GM19397 (cell line): ENCODE data around the gene LRP1B.
"Not testable (repeated sequence)": the region's sequence is repeated elsewhere in the genome, so short reads cannot be mapped to it uniquely, and the experiment has no call there.

ENCODE experiments used
- ATAC-seq: cut with Tn5 transposase; IDR thresholded peaks from one replicate; pipeline ENCODE4 v1.9.1; 2021; ENCODE audit warnings: mild to moderate bottlenecking, moderate library complexity; ENCODE audit not compliant: unreplicated experiment

Gene LRP1B

GRCh38 chr2:140597836-140598235, 1533.0 kb downstream of the LRP1B start:
- no peak for ATAC-seq

DNA sequence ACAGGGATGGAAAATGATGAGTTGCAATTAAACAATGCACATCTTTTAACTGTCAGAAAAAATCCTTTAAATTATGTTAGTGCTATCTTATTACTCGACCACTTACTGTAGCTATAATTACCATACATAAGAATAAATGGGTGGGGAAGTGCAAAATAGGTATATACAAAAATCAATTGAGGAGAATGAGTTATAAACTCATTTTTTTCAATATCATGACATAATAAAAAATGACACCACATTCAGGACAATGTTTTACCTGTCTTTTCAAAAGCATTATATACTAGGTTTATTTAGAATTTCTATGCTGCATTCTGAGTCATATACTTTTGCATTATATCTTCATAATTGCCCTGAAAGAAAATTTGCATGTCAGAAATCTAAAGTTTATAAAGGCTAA, 1533.6 kb downstream of the LRP1B start:
- no peak for ATAC-seq

DNA sequence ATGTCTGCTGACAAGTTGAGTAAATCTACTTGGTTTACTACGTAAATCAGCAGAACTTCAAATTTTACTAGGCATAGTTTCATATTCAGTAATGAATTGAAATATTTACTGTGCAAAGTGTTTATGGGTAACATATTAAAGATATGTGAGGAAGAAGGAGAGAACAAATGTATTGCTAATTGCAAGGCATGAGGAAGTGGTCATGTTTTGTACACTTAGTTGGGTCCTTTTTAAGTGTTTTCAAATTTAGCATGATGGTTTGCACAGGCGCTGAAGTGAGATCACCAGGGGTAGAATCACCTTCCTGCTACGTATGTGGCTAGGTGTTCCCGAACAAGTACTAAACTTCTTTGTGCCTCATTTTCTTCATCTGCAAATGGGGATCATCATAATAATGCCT, 1534.4 kb downstream of the LRP1B start:
- ATAC-seq, result no peak

GRCh38 chr2:140595107-140595506, 1535.7 kb downstream of the LRP1B start:
- no peak for ATAC-seq

DNA sequence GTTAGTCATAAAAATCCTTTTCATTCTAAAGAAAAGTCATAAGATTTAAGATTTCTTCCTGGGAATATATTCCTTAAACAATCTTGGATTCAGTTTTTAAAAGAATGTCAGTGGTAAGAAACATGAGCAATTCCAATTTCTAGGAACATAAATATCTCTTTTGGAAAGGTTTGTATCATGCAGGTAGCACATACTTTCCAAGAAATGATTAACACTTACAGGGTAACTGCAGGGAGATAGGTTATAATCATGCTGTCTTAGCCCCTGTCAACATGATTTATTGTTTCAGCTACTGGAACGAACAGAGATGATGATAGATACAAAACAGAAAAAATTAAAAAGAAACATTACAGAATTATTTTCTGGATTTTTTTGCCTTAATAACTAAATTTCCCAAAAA, 1537.7 kb downstream of the LRP1B start:
- ATAC-seq, result no peak

DNA sequence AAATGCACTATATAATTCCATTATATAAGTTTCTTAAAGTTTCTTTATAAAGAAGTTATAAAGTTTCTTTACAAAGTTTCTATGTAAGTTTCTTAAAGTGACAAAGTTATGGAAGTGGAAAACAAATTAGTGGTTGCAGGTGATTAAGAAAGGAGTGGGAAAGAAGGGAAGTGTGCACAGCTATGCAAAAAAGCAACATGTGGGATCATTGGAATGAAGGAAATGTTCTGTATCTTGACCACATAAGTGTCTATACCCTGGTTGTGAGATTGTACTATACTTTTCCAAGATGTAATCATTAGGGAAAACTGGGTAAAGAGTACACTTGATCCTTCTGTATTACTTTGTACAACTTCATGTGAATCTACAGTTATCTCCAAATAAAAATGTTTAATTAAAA, 1541.1 kb downstream of the LRP1B start:
- no peak for ATAC-seq

DNA sequence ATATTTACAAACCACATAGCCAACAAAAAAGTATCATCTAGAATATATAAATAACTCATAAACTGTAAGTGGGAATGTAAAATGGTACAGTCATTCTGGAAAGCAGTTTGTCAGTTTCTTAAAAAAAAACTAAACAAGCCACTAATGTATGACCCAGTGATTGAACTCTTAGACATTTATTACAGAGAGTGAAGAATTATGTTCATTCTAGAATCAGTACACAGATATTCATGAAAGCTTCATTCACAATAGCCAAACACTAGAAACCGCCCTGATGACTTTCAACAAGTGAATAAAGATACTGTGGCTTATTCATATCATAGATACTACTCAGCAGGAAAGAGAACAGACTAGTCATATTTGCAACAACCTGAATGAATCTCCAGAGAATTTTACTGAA, 1541.5 kb downstream of the LRP1B start:
- ATAC-seq, result no peak

DNA sequence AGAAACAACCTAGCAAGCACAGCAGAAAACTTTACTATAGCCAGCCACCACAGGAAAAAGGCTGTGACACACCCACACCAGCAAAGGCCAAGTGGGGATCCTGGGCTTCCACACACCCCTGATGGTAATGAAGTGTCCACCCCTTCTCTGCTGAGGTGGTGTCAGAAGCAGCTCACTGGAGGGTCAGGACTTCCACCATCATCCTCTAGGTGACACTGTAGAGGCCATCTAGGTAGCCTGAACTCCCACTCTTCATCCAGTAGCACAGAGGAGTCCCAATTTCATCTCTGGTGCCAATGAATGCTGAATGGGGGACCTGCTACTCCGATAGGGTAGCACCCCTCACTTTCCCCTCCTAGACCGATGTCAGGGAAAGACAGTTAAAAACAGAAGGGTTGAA, 1544.4 kb downstream of the LRP1B start:
- peak; percentile 91 for ATAC-seq

DNA sequence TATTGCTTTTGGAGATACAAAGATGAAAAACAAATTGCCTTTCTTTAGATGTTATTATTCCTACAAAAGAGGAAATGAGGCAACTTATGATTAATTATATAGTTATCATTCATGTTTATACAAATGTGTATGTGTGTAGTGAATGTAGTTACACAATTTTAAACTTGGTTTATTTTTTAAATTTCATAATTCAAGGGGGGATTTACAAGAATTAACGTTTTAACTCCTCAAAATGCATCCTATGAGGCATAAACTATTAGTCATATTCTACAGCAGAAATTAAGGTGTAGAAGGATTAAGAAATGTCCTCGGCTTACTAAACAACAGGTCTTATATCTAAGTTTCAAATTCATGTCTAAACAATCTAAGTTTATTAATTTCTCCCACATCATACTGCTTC, 1545.8 kb downstream of the LRP1B start:
- no peak for ATAC-seq

GRCh38 chr2:140584471-140584870, 1546.3 kb downstream of the LRP1B start:
- no peak for ATAC-seq

DNA sequence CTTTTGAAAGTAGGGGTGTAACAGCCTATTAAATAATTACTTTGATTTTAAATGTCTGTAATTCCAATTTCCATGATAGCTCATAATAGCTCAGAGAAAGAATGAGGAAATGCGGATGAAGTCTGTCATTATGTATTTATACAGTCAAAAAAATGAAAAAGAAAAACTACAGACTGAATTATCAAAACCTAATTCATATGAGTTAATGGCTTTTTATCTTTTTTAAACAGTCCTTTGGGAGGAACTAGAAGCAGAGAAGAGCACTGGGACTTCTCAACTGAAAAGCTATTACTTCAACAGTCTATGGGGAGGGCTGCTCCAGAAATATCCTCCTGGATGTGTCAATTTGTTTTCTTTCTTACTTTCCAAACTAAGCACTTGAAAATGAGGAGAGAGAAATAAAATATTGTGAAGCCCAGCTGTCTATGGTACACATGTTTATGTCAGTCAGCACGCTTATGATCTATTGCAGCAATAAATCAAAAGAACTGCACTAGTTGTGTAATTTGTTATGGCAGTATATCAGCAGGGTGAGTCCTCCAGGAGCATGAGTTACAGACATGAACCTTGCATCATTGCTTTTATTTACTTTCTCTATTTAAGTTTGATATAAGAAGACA, 1550.2 kb downstream of the LRP1B start:
- no peak for ATAC-seq

DNA sequence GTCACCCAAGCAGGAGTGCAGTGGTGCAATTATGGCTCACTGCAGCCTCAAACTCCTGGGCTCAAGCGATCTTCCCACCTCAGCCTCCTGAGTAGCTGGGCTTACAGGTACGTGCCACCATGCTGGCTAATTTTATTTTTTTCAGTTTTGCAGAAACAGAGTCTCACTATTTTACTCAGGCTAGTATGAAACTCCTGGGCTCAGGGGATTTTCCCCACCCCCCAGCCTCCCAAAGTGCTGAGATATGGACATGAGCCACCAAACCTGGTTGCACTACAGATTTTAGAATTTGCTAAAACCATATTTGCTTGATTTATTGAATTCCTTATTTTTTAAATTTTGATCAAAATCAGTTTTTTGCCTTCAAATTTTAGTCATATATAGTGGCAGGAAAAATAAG, 1553.4 kb downstream of the LRP1B start:
- no peak for ATAC-seq

- no peak for ATAC-seq
These were observed 1563.1 kb downstream of the LRP1B start for GRCh38 chr2:140567734-140568133.

DNA sequence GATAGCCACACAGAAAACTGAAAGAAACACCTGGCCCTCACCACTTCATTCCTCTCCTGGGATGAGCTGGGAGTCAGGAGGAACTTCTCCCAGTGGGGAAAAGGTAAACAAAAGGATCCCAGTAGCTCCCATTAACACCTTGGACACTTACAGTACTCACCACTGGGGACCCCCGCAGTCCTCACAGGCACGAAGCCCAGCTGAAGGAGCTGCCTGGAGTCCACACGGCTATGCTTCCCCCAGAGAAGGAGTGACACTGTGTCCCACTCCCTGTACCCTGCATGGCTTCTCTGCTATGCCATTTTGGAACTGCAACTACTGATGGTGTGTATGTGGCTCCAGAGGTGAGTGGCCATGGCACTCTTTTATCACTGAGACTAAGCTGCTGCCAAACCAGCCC, 1565.1 kb downstream of the LRP1B start:
- ATAC-seq, result no peak

GRCh38 chr2:140555701-140556100, 1575.1 kb downstream of the LRP1B start:
- ATAC-seq, result no peak

DNA sequence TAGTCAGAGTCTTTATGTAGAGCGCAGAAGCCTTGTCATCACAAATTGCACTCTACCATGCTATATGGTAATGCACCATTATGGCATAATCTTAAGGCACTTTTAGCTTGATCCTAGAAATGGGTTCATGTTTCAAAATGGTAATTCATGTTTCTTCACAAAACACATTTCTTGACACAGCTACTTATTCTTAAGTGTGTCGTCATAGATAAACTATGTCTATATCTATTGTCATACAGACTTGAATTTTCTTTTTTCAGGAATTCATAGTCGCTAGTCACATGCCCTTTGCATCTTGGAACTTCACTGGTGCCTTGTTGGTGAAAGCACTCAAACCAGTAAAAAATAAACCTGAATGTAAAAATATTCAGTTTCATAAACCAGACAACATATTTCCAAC, 1578.2 kb downstream of the LRP1B start:
- no peak for ATAC-seq

DNA sequence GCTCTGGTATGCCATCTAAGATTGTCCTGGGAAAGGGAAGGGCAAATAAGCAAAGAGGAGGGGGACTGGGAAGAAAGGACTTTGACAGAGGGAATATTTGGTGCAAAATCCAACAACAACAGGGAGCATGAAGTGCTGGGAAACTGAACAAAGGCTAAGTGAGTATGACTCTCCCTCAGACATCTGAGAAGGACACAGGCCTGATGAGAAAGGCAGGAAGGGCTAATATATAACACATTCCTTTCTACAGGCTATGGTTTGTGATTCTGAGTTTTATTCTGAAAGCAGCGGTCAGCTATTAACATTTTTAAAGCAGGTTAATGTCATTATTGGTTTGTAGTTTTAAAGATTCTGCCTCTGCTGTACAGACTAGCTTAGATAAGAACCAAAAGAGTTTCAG, 1579.5 kb downstream of the LRP1B start:
- no peak for ATAC-seq

DNA sequence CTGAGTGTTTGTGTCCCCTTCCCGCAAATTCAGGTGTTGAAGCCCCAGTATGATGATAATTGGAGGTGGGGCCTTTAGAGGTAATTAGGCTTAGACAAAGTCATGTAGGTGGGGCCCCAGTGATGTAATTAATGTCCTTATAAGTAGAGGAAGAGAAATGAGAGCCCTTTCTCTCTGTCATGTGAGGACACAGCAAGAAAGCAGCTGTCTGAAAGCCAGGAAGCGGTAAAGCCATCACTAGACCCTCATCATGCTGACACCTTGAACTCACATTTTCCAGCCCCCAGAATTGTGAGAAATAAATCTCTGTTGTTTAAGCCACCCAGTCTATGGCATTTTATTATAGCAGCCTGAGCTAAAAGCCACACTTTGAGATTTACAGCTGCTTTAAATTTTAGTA, 1580.0 kb downstream of the LRP1B start:
- ATAC-seq, result no peak

DNA sequence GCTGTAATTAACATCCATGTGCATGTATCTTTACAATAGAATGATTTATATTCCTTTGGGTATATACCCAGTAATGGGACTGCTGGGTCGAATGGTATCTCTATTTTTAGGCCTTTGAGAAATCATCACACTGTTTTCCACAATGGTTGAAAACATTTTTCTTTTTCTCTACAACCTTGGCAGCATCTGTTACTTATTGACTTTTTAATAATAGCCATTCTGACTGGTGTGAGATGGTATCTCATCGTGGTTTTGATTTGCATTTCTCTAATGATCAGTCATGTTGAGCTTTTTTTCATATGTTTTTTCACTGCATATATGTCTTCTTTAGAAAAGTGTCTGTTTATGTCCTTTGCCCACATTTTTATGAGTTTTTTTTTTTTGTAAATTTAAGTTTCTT, 1586.0 kb downstream of the LRP1B start:
- not testable (repeated sequence) for ATAC-seq

DNA sequence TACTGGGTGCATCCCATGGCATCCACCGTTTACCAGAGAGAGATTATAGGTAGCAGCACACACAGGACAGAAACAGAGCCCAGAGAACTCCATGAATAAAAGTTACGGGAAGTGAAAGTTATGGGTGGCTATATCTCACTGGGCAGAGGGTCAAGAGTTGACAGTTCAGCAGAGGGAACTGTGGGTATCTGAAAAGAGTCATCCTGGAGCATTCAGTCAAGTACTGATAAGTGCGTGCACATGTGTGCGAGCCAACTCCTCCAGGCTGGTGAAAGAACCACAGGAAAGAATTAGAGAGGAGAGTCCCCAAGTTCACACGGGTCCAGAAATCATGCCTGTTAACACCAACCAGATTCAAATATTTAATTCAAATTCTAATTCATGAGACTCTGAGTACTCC, 1588.2 kb downstream of the LRP1B start:
- ATAC-seq, result no peak

- ATAC-seq, result no peak
These were observed 1591.5 kb downstream of the LRP1B start for GRCh38 chr2:140539242-140539875.

DNA sequence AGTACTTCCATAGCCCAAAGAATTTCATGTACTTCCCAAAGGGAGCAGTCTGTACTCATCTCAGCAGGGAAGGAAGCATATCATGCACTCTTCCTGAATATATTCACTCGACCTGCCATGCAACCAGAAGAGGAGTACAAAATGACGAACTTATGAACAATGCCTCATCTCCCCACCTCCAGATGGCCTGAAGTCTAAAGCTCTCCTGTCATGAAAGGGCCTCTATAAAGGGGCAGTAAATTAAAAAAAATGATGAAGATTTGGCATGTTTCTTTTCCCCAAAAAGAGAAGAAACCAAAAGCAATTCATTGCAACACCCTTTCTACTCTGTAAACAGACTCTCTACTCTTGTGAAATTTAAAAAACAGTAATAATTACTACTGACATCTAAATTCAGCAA, 1601.1 kb downstream of the LRP1B start:
- ATAC-seq, result no peak

GRCh38 chr2:140528982-140529381, 1601.8 kb downstream of the LRP1B start:
- ATAC-seq, result no peak
